T-helper 2 cell treated with Interferon-gamma antibody and Interleukin-4, amounts not matched to agents 100 ng/mL and 5 ng/mL, for 36 hours (primary cell): ENCODE data around the gene KAZN. TPM values are rescaled to one million over a fixed set of nuclear protein-coding genes. Genes with fewer than 3 reads are reported as not detected.

ENCODE experiments used
- intact Hi-C: fragments of 100-400 bp; cut with micrococcal nuclease; formaldehyde crosslinking; loops from one replicate; pipeline ENCODE4 v1.15.1; 2023
- total RNA-seq: library from RNA; stranded (reverse); gene quantifications from 2 replicates; pipeline ENCODE4 v1.2.3, GENCODE V29; 2022

The KAZN gene
- total RNA-seq, 1 donor from 2014 or later = 0.48 TPM

DNA sequence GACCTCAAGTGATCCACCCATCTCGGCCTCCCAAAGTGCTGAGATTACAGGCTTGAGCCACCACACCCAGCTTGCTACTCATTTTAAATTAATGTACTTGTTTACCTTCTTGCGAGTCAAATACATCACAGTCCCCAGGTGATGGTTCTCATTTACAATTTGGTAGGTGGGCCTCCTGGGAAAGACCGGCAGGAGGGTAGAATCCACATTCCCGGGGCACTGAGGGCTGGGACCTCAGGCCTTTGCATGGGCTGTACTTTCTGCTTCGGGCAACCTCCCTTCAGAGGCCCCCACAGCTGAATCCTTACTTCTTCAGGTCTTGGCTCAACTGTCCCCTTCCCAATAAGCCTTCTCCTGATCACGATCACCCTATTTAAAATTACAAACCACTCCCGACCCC is 165.5 kb downstream of the KAZN start:
- intact Hi-C loops = no loop called here

DNA sequence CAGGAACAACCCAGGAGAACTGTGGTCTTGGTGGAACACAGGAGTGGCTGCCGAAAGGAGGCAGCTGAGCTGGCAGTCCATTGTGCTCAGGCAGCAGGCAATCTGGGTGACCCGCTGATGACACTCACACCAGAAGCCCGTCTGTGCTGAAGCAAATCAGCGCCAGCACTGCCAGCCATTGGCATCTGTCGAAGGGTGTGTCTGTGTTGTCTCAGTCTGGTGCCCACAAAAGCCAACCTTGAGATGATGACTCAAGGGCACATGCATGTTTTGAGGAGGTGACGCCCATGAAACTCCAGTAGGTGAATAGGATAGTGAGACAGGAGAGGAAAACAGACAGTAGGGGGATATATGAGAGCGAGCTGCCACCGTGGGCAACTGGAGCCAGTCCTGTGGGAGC is 167.3 kb downstream of the KAZN start:
- intact Hi-C loops = no loop called here

DNA sequence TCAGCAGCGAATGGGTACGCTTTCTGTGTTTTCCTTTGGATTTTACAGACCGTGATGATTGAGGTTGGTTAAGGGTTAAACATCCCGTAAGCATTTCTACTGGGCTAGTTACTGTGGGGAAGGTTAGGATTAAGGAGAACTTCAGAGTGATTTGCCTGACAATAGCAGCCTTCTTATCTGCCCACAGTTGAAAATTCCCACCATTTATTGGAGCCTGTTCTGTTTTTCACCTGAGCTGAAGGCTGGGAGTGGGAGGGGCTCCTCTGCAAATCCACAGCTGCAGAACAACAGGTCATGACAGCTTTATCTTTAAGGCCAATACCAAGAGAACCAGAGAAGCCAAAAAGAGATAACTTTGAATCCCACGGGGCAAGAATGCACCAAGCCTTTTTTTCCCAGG is 168.6 kb downstream of the KAZN start:
- intact Hi-C loops = no loop called here

DNA sequence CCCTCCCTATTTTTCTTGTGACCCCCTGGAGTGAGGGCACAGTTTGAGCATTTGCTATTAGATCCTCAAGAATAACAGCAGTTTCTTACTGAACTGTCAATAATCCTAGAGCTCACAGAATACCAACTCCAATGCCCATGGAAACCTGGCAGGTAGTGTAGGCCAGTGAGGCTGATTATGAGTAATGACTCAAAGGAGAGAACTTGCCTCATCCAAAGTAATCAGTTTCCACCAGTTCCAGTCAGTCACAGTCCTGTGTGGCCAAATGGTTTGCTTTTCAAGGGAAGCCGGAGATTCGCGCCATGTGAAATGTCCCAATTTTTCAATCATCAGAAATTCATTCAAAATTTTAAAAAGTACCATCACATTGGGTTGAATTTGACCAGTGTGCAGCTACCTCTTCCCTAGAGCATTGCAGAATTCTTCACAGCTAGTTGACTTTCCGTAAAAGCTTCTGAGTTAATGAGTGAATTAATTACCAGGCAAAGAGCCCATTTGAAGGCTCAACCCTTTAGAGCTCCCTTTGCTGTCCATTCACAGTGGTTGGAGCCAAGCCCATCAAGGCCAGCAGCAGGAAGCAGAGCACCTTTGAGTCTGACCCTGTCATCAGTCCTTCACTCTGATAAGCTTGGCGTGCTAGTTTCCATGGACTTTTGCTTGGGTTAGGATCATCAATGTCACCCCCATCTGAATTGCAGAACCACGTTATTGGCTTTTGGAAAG is 170.3 kb downstream of the KAZN start:
- intact Hi-C loops = no loop called here

DNA sequence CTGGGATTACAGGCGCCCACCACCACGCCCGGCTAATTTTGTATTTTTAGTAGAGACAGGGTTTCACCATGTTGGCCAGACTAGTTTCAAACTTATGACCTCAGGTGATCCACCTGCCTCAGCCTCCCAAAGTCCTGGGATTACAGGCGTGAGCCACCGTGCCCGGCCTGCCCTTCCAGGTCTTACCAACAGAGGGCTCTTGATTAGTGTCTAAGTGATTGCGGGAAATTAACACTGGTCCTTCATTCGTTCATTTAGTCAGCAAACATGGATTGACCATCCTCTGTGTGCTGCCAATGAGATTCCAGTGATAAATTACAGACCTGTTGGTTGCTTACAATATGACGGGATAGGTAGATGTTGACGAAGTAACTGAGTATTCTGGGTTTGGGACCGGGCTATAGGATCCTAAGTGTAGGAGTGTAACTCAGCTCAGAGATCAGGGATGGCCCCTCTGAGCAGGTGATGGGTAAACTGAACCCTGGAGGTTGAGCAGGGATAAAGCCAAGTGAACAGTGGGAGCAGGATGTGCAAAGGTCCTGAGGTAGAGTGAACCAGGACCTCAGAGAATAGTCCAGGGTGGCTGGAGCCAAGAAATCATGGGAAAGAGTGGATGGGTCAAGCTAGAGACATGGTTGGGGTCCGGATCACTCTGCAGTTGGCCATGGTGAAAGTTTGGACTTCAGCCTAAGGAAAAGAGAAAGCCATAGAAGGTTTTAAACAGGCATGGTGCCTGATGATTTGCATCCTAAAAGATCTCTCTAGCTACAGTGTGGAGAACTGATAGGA is 171.2 kb downstream of the KAZN start:
- intact Hi-C loops = loop anchor here (10.0 kb wide), 1 partner anchor 265 kb away; no protein-coding TSS in a partner anchor

DNA sequence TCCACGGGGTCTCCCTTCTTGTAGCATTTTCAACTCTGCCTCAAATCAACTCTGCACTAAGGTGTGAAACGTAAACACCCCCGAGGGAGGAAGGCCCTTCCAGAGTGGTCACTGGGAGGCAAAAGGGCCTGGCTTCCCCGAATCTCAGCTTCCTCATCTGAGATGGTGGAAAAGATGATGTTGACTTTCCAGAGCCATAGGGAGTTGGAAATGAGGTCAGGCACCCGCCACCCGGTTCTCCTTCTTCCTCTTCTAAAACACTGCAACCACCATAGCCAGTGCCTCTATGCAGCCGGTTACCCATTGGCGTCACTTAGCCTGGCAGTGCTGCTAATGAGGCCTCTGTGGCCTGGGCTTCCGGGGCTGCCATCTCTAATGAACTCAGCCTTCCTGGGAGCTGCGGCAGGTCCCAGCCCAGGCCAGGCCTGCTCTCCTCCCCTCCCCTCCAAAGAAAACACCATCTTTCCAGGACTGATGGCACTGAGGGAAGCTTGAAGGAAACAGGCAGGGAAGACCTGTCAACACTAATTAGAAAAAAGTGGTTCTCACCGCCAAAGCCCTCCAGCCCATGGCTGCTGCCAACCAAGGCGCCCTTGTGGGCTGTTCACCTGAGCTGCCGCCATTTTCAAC is 175.0 kb downstream of the KAZN start:
- intact Hi-C loops = loop anchor here (10.0 kb wide), 1 partner anchor 261 kb away; no protein-coding TSS in a partner anchor

DNA sequence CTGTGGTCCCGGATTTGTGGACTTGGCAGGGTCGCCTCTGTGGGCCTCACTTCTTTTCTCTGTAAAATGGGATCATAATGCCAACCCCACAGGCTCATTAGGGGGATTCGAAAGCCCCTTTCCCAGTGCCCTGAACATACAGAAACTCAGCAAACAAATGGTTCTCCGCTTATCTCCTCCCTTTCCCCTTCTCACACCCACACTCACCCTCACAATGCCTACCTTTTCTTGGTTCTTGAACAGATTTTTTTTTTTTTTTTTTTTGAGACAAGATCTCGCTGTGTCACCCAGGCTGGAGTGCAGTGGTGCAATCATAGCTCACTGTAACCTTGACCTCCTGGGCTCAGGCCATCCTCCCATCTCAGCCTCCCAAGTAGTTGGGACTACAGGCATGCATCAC is 175.7 kb downstream of the KAZN start:
- intact Hi-C loops = loop anchor here (10.0 kb wide), 1 partner anchor 261 kb away; no protein-coding TSS in a partner anchor

DNA sequence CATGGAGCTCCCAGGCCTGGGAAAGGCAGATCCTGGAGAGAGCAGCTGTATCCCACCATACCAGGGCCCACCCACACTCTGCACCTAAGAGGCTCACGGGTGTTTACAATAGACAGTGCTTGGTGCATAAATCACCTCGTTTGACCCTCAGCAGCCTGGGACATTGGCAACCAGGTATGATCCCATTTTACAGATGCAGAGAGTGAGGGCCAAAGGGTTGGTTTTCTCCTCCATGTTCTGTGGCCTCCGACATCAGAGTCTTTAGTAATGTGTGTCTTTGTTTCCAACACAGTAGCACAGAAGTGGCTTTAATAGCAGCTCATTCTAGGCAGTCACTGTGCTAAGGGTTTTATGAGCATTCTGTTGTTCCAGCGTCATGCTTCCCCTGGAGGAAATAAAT is 176.5 kb downstream of the KAZN start:
- intact Hi-C loops = loop anchor here (10.0 kb wide), 1 partner anchor 260 kb away; no protein-coding TSS in a partner anchor

DNA sequence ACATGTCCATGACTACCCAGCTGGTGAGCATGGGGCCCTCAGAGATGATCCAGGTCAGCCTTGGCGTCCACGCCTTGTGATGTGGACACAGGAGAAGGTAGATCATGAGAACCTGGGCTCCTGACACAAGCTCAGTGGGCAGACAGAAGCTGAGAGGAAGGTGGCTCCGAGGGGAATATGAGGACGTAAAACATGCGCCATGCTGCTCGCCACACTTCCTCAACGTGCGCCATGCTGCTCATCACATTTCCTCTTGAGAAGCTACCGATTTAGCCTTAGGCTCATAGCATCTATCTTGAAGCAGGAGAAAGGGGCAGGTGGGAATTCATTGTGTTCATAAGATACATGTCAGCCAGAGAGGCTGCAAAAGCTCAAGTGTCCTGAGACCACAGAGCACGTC is 176.9 kb downstream of the KAZN start:
- intact Hi-C loops = loop anchor here (10.0 kb wide), 1 partner anchor 259 kb away; no protein-coding TSS in a partner anchor

DNA sequence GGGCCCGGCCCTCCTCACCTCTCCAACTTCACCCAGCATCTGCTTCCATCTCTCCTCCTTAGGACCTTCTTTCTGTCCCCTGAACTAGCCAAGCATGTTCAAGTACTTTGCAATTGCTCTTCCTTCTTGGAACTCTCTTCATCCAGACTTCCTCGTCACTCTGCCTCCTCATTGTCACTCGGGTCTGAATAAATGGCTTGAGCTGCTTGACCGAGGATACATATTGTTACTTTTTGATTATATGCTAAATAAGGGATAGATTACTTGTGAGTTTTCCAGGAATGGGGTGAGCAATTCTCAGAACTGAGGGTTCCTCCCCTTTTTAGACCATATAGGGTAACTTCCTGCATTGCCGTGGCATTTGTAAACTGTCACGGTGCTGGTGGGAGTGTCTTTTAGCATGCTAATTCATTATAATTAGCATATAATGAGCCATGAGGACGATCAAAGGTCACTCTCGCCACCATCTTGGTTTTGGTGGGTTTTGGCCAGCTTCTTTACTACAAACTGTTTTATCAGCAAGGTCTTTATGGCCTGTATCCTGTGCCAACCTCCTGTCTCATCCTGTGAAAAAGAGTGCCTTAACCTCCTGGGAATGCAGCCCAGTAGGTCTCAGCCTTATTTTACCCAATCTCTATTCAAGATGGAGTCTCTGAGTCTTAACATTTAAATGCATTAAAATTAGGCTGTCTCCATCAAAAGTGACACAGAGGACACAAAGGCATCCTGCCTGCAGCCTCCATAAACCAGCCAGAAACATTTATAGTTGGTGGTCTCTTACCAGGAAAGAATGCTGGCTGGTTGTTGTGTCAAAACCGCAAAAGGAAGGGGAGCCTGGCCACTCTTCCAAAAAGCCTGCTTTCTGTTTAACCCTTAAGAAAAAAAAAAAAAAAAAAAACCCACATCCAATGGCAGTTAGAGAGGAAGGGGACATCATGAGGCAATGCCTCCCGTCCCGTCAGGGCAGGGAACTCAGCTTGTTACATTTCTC is 179.3 kb downstream of the KAZN start:
- intact Hi-C loops = loop anchor here (10.0 kb wide), 1 partner anchor 257 kb away; no protein-coding TSS in a partner anchor

DNA sequence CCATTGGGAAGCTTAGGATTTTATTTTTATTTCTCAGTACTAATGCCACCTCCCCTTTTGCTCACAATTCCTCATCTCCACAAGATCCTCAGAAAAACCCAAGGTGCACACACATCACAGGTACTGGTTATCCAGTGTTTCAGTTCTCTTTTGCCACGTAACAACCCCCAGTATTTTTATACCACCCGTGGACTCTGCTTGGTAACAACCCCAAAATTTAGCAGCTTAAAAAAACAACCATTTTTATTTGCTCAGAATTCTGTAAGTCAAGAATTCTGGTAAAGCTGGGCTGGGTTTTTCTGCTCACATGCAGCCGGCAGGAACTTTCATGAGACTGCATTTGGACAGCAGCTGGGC is 180.0 kb downstream of the KAZN start:
- intact Hi-C loops = loop anchor here (10.0 kb wide), 1 partner anchor 256 kb away; no protein-coding TSS in a partner anchor

DNA sequence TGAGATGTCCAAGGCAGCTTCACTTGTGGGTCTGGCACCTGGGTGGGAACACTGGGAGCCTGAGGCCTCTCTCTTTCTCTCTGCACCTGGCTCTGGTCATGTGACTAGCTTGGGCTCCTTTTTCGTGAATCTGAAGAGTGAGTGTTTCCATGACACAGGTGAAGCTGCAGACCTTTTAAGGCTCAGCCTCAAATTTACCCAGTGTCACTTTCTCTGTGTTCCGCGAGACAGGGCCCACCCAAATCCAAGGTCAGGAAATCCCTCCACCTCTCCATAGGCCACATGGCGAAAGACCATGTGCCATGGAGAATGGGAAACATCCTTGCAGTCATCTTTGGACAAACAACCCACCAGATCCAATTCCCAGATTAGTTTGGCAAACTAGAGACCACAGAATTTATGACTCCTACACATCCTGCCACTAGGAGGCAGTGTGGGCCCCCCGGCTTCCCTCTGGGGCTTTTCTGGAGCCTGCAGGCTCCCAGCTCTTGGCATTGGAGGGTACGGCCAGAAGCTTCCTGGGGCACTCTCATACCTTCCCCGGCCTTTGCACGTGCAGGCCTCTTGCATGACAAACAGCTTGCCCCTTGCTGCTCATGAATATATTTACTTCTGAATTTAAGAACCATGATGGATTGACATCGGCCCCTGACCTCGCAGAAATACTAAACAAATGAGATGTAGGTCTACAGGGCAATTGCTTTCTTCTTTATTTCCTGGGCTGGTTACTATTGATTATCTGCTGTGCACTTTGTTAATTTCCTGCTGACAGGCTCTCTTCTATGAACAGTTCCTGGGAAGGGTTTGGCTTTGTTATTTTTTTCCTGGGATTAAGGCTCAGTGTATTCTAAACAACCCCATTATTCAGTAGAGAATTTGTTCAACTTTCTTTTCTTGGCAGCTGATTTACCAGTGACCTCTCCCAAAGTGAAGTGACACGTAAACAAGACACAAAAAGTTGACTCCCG is 180.7 kb downstream of the KAZN start:
- intact Hi-C loops = loop anchor here (10.0 kb wide), 1 partner anchor 256 kb away; no protein-coding TSS in a partner anchor

DNA sequence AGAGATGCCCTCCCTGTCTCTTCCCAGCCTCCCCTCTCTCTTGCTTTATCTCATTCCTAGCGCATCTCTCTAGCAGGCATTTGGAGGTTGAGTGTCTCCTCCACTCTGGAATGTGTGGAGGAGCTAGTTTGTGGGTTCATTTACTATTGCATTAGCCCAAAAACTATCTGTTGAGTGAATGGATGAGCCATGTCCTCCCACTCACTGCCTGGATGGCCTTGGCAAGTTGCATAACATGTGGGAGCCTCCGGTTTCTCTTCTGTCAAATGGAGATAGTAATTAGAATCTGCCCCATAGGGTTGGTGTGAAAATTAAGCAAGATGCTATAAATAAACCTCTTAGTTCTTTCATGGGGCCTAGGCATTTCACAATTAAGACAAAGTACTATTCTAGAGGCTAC is 181.8 kb downstream of the KAZN start:
- intact Hi-C loops = no loop called here

DNA sequence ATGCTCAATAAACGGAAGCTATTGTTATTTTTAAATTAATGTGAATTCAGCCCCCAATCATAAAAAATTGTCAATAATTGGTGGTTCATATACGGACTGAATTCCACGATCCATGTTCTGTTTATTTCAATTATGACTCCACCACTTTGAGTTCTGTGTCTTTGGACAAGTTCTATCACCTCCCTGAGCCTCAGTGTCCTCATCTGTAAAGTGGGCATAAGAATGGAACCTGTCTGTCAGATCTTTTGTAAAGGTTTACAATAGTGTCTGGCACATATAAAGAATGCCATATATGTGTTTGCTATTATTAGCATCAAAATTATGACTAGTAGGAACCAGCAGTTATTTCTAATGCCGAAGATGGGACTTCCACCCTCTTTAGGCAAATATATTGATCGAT is 183.3 kb downstream of the KAZN start:
- intact Hi-C loops = no loop called here

DNA sequence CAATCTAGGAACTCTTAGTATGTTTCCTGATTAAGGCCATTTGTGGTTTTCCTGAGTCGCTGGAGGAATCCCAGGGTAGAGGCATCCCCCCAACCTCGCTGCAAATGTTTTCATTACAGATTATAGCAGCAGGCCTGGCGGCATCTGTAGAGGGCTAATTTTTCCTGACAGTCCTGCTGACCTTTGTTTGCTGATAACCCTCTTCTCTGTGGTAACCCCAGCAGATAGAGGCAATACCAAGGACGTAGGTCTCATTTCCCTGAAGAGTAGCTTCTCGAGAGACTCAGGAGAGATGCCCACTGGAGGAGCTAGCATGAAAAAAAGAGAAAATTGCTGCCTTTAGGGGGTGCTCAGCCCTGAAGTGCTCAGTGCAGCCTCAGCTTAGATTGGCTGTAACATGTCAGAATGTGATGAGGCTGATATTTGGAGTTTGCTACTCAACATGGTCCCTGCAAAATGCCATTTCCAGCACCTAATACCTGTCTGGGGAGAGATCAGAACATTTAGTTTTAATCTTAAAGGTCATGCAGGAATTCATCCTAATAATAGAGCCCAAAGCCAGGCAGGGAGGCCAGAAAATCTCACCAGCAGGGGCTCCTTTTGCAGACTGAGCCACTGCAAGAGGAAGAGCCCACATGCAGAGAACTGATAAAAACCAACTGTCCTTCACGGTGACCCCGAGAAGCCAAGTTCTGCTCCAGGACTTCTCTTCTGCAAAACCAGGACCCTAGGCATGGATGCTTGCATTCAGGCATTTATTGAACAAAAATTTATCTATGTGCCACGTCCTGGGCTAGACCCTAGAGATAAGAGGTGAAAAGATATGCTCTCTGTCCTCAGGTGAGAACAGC is 184.5 kb downstream of the KAZN start:
- intact Hi-C loops = no loop called here

DNA sequence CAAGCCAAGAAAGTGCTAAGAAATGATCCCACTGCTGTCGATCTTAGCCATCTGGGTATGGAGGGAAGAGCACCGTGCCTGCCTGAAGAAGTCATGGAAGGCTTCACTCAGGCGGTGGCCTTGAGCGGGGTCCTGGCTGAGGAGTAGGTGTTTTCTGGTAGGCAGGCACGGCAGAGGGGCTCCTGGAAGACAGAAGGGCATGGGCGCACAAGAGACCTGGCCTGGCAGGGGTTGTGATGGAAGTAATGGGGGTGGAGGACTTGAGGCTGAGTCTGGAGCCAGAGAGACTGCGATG is 185.1 kb downstream of the KAZN start:
- intact Hi-C loops = no loop called here

DNA sequence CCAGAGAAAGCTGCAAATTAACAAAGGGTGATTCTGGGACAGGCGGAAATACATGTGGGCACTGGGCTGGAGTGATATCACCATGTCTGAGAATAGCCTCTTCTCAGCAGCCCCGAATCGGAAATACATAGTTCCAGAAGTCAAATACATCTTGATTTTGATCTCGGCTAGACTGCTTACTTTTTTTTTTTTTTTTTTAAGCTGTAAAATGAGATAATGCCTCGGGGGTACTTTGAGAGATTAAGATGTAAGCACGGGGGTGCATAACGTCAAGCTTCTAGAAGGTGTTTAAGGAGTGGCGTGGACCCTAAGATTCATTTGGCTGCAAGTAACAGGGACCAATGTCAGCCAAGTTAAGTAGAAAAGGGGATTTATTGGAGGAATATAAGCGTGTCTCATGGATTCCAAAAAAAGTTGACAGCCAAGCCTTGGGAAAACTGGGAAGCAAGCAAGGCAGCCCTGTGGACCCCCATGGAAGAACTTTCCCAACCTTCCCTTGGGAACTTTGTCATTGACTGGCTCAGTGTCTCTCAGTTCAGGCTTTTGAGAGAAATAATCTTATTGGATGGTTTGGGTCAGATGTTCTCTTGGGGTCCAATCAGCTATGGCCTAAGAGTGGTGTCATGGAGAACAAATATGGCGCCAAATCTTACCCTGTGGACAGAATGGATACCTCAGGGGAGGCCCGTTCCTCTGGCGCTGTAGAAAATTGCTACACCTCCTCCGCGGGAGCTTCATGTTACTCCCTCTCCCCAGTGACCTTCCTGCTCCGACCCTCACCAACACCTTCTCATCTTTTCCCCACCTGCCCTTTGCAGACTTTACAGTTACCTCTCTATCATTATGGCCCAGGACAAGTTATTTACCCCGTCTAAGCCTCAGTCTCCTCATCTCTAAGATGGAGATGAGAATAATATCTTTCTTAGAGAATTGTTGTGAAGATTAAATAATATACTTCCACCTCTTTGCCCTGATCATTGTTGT is 186.6 kb downstream of the KAZN start:
- intact Hi-C loops = no loop called here
